ENCODE data around the gene SCARF2.
"Not testable (repeated sequence)": the region's sequence is repeated elsewhere in the genome, so short reads cannot be mapped to it uniquely, and the experiment has no call there.

SCARF2 gene

GRCh38 chr22:20414450-20414849, 23.2 kb downstream of the SCARF2 start:
- no peak overlapping the region for H3K4me3 ChIP-seq (ENCODE audit: low read depth, low read length)

GRCh38 chr22:20414059-20414440, 23.6 kb downstream of the SCARF2 start:
- H3K4me3 ChIP-seq (ENCODE audit: low read depth, low read length) = no peak overlapping the region

- H3K4me3 ChIP-seq (ENCODE audit: low read depth, low read length) = no peak overlapping the region
Observed at GRCh38 chr22:20413217-20414058, 24.2 kb downstream of the SCARF2 start.

- no peak overlapping the region for H3K4me3 ChIP-seq (ENCODE audit: low read depth, low read length)
Observed at GRCh38 chr22:20412474-20413216, 25.0 kb downstream of the SCARF2 start.

GRCh38 chr22:20409385-20409784, 28.2 kb downstream of the SCARF2 start:
- not testable (repeated sequence) for H3K4me3 ChIP-seq (ENCODE audit: low read depth, low read length)

- H3K4me3 ChIP-seq (ENCODE audit: low read depth, low read length) = no peak overlapping the region
Observed at GRCh38 chr22:20408891-20409290, 28.7 kb downstream of the SCARF2 start.

GRCh38 chr22:20407829-20408228, 29.8 kb downstream of the SCARF2 start:
- no peak overlapping the region for H3K4me3 ChIP-seq (ENCODE audit: low read depth, low read length)

GRCh38 chr22:20406686-20407408, 30.8 kb downstream of the SCARF2 start:
- no peak overlapping the region for H3K4me3 ChIP-seq (ENCODE audit: low read depth, low read length)

GRCh38 chr22:20405931-20406685, 31.5 kb downstream of the SCARF2 start:
- no peak overlapping the region for H3K4me3 ChIP-seq (ENCODE audit: low read depth, low read length)

- H3K4me3 ChIP-seq (ENCODE audit: low read depth, low read length) = no peak overlapping the region
Observed at GRCh38 chr22:20405291-20405930, 32.2 kb downstream of the SCARF2 start.

- no peak overlapping the region for H3K4me3 ChIP-seq (ENCODE audit: low read depth, low read length)
Observed at GRCh38 chr22:20404881-20405280, 32.7 kb downstream of the SCARF2 start.

- no peak overlapping the region for H3K4me3 ChIP-seq (ENCODE audit: low read depth, low read length)
Observed at GRCh38 chr22:20403779-20404140, 33.9 kb downstream of the SCARF2 start.

- H3K4me3 ChIP-seq (ENCODE audit: low read depth, low read length) = no peak overlapping the region
Observed at GRCh38 chr22:20402960-20403778, 34.5 kb downstream of the SCARF2 start.

- H3K4me3 ChIP-seq (ENCODE audit: low read depth, low read length) = no peak overlapping the region
Observed at GRCh38 chr22:20401376-20402014, 36.1 kb downstream of the SCARF2 start.

GRCh38 chr22:20400606-20401375, 36.8 kb downstream of the SCARF2 start:
- no peak overlapping the region for H3K4me3 ChIP-seq (ENCODE audit: low read depth, low read length)

GRCh38 chr22:20399866-20400605, 37.6 kb downstream of the SCARF2 start:
- no peak overlapping the region for H3K4me3 ChIP-seq (ENCODE audit: low read depth, low read length)

- no peak overlapping the region for H3K4me3 ChIP-seq (ENCODE audit: low read depth, low read length)
Observed at GRCh38 chr22:20398420-20398819, 39.2 kb downstream of the SCARF2 start.

- no peak overlapping the region for H3K4me3 ChIP-seq (ENCODE audit: low read depth, low read length)
Observed at GRCh38 chr22:20397498-20397897, 40.1 kb downstream of the SCARF2 start.

Measured in iPS-11a (cell line).